ENCODE data around the gene CSPG4.

GRCh38 chr15:75723171-75723846 is 10.7 kb upstream of the CSPG4 start:
- no peak for TF ChIP-seq CTCF (IDR thresholded peaks at IDR 0.05; ENCODE audit: control extremely low read depth in 1 of 3, insufficient read depth in 1 of 3, low read depth in 1 of 3, low read length in 3 of 3)
- TF ChIP-seq EP300 (IDR thresholded peaks at IDR 0.05; ENCODE audit: borderline replicate concordance in 1 of 2, low read depth in 2 of 2, low read length in 2 of 2): no peak
- no peak for TF ChIP-seq TAF1 (IDR thresholded peaks at IDR 0.05; ENCODE audit: low read depth, low read length)
- TF ChIP-seq RNF2 (IDR thresholded peaks at IDR 0.05; ENCODE audit: borderline replicate concordance, low read depth, low read length, missing control alignments, poor library complexity, severe bottlenecking): no peak
- no peak for TF ChIP-seq ZNF274 (IDR thresholded peaks at IDR 0.05; ENCODE audit: borderline replicate concordance, extremely low read depth, low read length)
- TF ChIP-seq MAX (IDR thresholded peaks at IDR 0.05): no peak
- TF ChIP-seq POLR2A (IDR thresholded peaks at IDR 0.05; ENCODE audit: control extremely low read depth in 1 of 2, low read depth in 2 of 2, low read length in 2 of 2): no peak
- TF ChIP-seq RXRA (IDR thresholded peaks at IDR 0.05; ENCODE audit: insufficient read depth, low read depth, low read length): no peak
- TF ChIP-seq GTF2F1 (IDR thresholded peaks at IDR 0.05; ENCODE audit: borderline replicate concordance, low read depth, low read length): no peak

All from H1 (cell line).